ENCODE results near the gene ABHD17C.

ABHD17C gene

DNA sequence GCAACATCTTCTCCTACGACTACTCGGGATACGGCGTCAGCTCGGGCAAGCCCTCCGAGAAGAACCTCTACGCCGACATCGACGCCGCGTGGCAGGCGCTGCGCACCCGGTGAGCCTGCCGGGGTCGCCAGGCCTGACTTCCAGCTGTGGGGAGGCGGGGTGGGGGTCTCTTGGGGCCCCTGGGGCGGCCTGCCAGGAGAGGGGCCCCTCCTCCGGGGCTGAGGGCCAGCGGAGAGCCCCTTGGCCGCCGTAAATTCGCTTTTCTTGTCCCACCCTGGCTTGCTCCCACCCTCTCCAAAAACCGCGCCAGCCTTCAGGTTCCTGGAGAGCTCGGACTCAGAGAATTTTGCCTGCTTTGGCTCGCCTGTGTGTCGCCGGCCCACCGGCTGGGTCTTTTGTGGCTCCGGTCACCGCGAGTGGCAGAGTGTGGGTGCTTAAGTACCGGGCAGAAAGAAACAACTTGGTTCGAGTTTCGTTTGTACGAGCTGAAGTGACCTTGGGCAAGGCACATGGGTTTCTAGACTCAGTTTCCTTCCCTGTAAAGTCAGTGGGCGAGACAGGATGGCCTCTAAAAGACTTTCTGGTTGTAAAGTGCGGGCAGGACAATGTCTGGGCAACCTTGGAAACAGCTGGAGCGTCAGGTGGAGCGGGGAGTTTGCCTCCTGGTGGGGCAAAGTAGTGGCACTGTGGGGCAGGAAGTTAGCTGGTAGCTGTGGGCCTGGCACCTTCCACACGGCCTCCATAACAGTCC is 976 bp downstream of the ABHD17C start:
- DNase-seq (ENCODE audit: low read depth) = no peak
- in situ Hi-C loops (cut with HindIII; ENCODE audit: low sequenced_read_pairs) = no loop called here

DNA sequence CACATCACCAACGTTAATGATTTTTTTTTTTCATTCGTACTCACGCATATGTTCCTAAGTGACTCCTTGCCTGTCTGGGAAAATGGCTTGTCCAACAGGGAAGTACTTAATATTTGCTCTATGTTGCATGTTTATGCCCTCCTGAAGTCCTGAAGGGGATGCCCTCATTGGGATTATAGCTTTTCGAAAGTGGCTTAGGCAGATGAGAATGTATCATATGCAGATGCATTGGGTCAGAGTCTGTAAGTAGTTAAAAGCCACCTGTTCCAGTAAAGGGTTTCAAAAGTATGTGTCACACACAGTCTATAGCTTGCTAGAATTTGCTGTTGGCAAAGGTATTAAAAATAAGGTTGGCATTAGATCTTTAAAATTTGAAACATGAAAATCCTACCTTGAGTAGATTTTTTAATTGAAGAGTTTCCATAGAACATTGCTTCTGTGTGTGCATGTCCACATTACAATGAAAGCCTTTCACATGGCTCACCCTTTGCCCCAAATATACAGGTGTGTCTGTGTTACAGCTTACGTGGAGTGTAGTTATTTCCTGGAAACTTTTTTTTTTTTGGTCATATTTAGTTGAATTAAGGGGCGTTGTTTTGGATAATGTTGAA is 2.1 kb downstream of the ABHD17C start:
- TF ChIP-seq, protein P1, sequence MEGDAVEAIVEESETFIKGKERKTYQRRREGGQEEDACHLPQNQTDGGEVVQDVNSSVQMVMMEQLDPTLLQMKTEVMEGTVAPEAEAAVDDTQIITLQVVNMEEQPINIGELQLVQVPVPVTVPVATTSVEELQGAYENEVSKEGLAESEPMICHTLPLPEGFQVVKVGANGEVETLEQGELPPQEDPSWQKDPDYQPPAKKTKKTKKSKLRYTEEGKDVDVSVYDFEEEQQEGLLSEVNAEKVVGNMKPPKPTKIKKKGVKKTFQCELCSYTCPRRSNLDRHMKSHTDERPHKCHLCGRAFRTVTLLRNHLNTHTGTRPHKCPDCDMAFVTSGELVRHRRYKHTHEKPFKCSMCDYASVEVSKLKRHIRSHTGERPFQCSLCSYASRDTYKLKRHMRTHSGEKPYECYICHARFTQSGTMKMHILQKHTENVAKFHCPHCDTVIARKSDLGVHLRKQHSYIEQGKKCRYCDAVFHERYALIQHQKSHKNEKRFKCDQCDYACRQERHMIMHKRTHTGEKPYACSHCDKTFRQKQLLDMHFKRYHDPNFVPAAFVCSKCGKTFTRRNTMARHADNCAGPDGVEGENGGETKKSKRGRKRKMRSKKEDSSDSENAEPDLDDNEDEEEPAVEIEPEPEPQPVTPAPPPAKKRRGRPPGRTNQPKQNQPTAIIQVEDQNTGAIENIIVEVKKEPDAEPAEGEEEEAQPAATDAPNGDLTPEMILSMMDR (IDR thresholded peaks at IDR 0.05; ENCODE audit: low read depth, low read length, missing control alignments) = no peak
- DNase-seq (ENCODE audit: low read depth) = no peak
- H3K4me3 ChIP-seq (ENCODE audit: low read depth, low read length) = peak overlapping the region; percentile 58
- in situ Hi-C loops (cut with HindIII; ENCODE audit: low sequenced_read_pairs) = no loop called here

More for the DNA sequence above, 976 bp downstream of the ABHD17C start:
- TF ChIP-seq, protein P1 (IDR thresholded peaks at IDR 0.05; ENCODE audit: low read depth, low read length, missing control alignments) = peak; percentile 29
- H3K4me3 ChIP-seq (ENCODE audit: low read depth, low read length) = peak overlapping the region; percentile 58

DNA sequence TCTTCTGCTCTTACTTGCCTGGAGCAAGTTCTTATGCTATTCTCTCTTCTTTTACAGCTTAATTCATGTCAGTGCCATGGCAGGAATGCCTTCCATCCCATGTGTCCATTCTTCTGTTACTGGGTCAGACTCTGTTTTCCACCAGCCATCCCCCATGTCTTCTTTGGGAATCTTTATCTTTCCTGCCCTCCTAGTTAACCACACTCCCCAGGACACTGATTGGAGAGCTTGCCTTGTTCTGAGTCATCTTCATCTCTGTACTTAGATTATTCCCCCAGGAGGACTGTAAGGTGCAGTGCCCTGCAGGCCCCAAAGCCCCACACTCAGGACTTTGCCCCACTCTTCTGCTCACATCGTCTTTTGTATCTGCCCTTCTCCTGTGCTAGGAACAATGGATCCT is 3.6 kb downstream of the ABHD17C start:
- H3K4me3 ChIP-seq (ENCODE audit: low read depth, low read length) = no peak overlapping the region
- TF ChIP-seq, protein P1 (IDR thresholded peaks at IDR 0.05; ENCODE audit: low read depth, low read length, missing control alignments) = no peak
- DNase-seq (ENCODE audit: low read depth) = no peak
- in situ Hi-C loops (cut with HindIII; ENCODE audit: low sequenced_read_pairs) = no loop called here

DNA sequence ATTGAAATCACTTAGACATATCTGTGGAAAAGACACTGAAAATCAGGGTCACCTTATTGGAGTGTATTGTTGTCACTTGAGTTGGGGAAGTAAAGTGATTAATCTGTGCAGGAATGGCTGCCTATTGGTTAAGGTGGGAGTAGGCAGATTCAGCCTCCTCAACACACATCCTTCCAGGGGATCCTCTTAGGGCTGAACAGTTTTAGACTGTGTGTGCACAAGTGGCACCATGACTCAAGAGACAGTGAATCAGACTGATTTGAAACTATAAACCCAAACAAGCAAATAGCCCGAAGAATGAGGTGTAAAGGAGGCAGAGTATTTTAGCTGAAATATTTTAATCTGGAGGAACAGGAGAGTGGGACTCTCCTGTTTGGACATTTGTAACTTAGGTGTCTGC is 4.9 kb downstream of the ABHD17C start:
- no peak for DNase-seq (ENCODE audit: low read depth)
- in situ Hi-C loops (cut with HindIII; ENCODE audit: low sequenced_read_pairs) = no loop called here
- TF ChIP-seq, protein P1 (IDR thresholded peaks at IDR 0.05; ENCODE audit: low read depth, low read length, missing control alignments) = no peak
- H3K4me3 ChIP-seq (ENCODE audit: low read depth, low read length) = no peak overlapping the region

DNA sequence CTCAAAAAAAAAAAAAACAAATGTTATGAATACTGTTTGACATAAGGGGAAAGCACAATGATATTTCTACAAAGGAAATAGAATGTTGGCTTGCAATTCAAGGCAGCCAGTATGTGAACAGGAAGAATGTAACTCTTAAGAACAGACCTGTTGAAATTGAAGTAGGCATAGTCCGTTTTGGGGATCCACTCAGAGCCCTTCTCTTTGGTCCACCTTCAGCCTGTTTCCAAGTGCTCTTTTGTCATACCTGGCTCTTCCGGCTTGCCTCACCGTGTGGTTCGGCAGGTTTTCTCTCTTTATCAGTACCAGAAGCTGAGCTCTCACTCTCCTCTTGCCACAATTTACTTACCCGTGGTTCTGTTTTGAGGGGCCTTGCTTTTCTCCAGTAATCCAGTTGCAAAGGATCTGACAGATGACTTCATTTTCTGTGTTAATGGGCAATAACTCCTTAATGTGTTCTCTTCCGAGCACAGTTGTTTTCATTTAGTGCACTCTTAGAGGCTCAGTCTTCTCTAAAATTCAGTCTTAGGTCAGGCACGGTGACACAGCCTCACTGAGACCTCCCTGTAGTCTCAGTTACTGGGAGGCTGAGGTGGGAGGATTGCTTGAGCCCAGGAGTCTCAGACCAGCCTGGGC is 6.7 kb downstream of the ABHD17C start:
- in situ Hi-C loops (cut with HindIII; ENCODE audit: low sequenced_read_pairs) = no loop called here

DNA sequence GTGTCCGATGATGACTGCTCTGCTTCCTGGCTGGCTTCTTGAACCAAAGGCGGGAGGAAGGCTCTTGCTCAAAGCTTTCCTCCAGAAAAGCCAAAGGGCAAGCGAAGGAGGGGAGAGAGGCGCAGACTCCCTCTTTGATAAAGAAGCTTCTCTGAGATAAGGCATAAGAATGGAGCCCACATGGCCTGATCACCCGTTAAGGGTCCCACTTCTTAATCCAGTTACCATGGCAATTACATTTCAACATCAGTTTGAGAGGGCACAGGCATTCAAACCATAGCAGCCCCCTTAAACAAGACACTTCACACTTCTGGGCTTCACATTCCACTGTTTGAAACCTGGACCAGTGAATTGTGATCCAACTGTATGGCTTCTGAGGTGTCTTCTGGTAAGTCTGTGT is 8.0 kb downstream of the ABHD17C start:
- in situ Hi-C loops (cut with HindIII; ENCODE audit: low sequenced_read_pairs) = no loop called here
- DNase-seq (ENCODE audit: low read depth) = no peak
- no peak overlapping the region for H3K4me3 ChIP-seq (ENCODE audit: low read depth, low read length)
- TF ChIP-seq, protein P1 (IDR thresholded peaks at IDR 0.05; ENCODE audit: low read depth, low read length, missing control alignments) = no peak

More for the DNA sequence above, 6.7 kb downstream of the ABHD17C start:
- H3K4me3 ChIP-seq (ENCODE audit: low read depth, low read length) = no peak overlapping the region
- TF ChIP-seq, protein P1 (IDR thresholded peaks at IDR 0.05; ENCODE audit: low read depth, low read length, missing control alignments) = no peak
- DNase-seq (ENCODE audit: low read depth) = no peak
